Transverse colon (tissue), 4 donors: ENCODE measurements around the gene GRHL1. TPM values are rescaled to one million over a fixed set of nuclear protein-coding genes. Genes with fewer than 3 reads are reported as not detected.

ENCODE experiments used
- DNase-seq: peaks from one replicate; pipeline ENCODE4 v3.0.0-alpha.2; 2019
- H3K27ac ChIP-seq, 4 donors: fragments of 200-600 bp; sonication (generic); 2 replicates each; pipeline ENCODE4 v1.5.1; 2016 to 2018; ENCODE audit warnings: inconsistent platforms in 4 of 4
- H3K27me3 ChIP-seq: fragments of 200-600 bp; sonication (generic); 2 replicates; pipeline ENCODE4 v1.5.1; 2017; ENCODE audit warnings: inconsistent platforms
- H3K36me3 ChIP-seq, 4 donors: fragments of 200-600 bp; sonication (generic); 2 replicates each; pipeline ENCODE4 v1.5.1; 2017 to 2019; ENCODE audit warnings: inconsistent platforms in 4 of 4
- H3K4me1 ChIP-seq, 4 donors: fragments of 200-600 bp; sonication (generic); 2 replicates each; pipeline ENCODE4 v1.5.1; 2017 to 2020; ENCODE audit warnings: inconsistent platforms in 4 of 4
- H3K4me3 ChIP-seq, 4 donors: fragments of 200-600 bp; sonication (generic); 1 replicate in 1 of 4; 2 replicates in 3 of 4; pipeline versions ENCODE4 v1.5.1 to v1.6.1; 2017 to 2019; ENCODE audit warnings: inconsistent platforms in 4 of 4
- H3K9me3 ChIP-seq, 2 donors: fragments of 200-600 bp; sonication (generic); 2 replicates each; pipeline ENCODE4 v1.5.1; 2017 to 2019; ENCODE audit warnings: inconsistent platforms in 2 of 2
- CTCF ChIP-seq, 5 experiments: fragments of 200-600 bp in 3 of 5; fragments of 450-650 bp in 2 of 5; sonication (generic) in 3 of 5; IDR thresholded peaks; 1 replicate in 2 of 5; 2 replicates in 3 of 5; pipeline ENCODE4 v1.5.1; 2016 to 2017; ENCODE audit warnings: antibody characterized with exemption in 5 of 5, inconsistent platforms in 3 of 5, mild to moderate bottlenecking in 2 of 5, moderate library complexity in 1 of 5
- EP300 ChIP-seq: sonication (generic); formaldehyde crosslinking; IDR thresholded peaks from one replicate; pipeline ENCODE4 v1.6.1; 2017; ENCODE audit warnings: antibody characterized with exemption, low read depth
- POLR2A ChIP-seq: fragments of 450-650 bp; IDR thresholded peaks from one replicate; pipeline ENCODE4 v1.6.1; 2016; ENCODE audit warnings: antibody characterized with exemption, mild to moderate bottlenecking, moderate library complexity
- POLR2AphosphoS5 ChIP-seq, 3 donors: sonication (generic); formaldehyde crosslinking; IDR thresholded peaks; one replicate each; pipeline ENCODE4 v1.6.1; 2016; ENCODE audit warnings: antibody characterized with exemption in 3 of 3
- WGBS, 2 donors: methylation state at CpG; one replicate each; pipeline ENCODE4 v1.1.5; 2018; ENCODE audit warnings: low coverage in 1 of 2; 5-methylcytosine and 5-hydroxymethylcytosine counted together
- in situ Hi-C, 4 donors: fragments of 200-750 bp; cut with MboI; loops; one replicate each; pipeline versions ENCODE4 v1.15.0 to v1.15.1; 2017; ENCODE audit warnings: low sequenced_read_pairs in 3 of 4, low pct_ligation_motif_present in 1 of 4, low pct_unique_long_range_greater_than_20kb in 1 of 4
- intact Hi-C: fragments of 100-400 bp; cut with DNase I; formaldehyde crosslinking; loops from one replicate; pipeline ENCODE4 v1.15.1; 2023; ENCODE audit warnings: low total_unique reads
- total RNA-seq, 4 donors: library from RNA; depleted of rRNA; stranded (reverse); fragments of >200 nt; gene quantifications; one replicate each; pipeline ENCODE4 v1.1.0, GENCODE V29; 2016

The GRHL1 gene
- total RNA-seq, 4 donors from 2014 or later: 0.55 to 24.7 (median 1.3) TPM; not detected in 1

DNA sequence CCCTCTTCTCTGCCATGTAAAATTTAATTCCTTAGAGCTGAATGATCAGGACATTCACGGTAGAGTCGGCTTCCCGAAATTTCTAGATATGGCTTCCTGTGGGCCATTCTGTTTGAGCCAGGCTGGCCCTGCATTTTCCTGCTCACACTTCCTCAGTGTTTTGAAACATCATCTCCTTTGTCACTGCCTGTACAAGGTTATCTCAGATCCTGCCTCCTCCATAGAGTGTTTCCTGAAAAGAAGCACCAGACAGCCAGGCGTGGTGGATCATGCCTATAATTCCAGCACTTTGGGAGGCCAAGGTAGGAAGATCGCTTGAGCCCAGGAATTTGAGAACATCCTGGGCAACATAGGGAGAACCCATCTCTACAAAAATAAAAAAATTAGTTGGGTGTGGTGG lies 43.6 kb downstream of the GRHL1 start:
- Histone ChIP-seq H3K27me3 (no peaks in the 10 kb centered on the region), H3K4me1 (peaks cover 0 to 9% (median 0%) of the 10 kb centered on the region in 4 donors), H3K36me3 (no peaks in the 10 kb centered on the region), H3K4me3 (no peak overlapping the region), H3K27ac (no peak overlapping the region), H3K9me3 (no peaks in the 10 kb centered on the region)
- WGBS, 2 donors: 91 to 93% methylated on average over 3 to 5 of the region's 5 CpGs
- TF ChIP-seq POLR2AphosphoS5 (IDR thresholded peaks at IDR 0.05) (no peak), EP300 (no peak), POLR2A (no peak), CTCF (IDR thresholded peaks at IDR 0.05) (no peak)
- in situ Hi-C loops (no loop called here), intact Hi-C loops (no loop called here)
- DNase-seq: no peak

- TF ChIP-seq EP300: no peak
- TF ChIP-seq POLR2AphosphoS5 (IDR thresholded peaks at IDR 0.05): no peak
- TF ChIP-seq CTCF (IDR thresholded peaks at IDR 0.05): no peak
- no peak for TF ChIP-seq POLR2A
- H3K9me3 ChIP-seq: no peaks in the 10 kb centered on the region
- H3K27ac ChIP-seq: no peak overlapping the region
- intact Hi-C loops: no loop called here
- peaks cover 0 to under 1% (median 0%) of the 10 kb centered on the region in 4 donors for H3K4me1 ChIP-seq
- 91 to 92% methylated on average over 2 to 7 of the region's 7 CpGs for WGBS, 2 donors
- H3K36me3 ChIP-seq: no peaks in the 10 kb centered on the region
- no peaks in the 10 kb centered on the region for H3K27me3 ChIP-seq
- in situ Hi-C loops: no loop called here
- no peak overlapping the region for H3K4me3 ChIP-seq
- no peak for DNase-seq
Measured at GRCh38 chr2:9996321-9996720, 44.8 kb downstream of the GRHL1 start.

- intact Hi-C loops: no loop called here
- no peak for TF ChIP-seq POLR2AphosphoS5 (IDR thresholded peaks at IDR 0.05)
- no peak for TF ChIP-seq EP300
- no peak for TF ChIP-seq POLR2A
- TF ChIP-seq CTCF (IDR thresholded peaks at IDR 0.05): no peak
- Histone ChIP-seq H3K9me3 (no peaks in the 10 kb centered on the region), H3K27ac (no peak overlapping the region), H3K4me1 (no peaks in the 10 kb centered on the region), H3K36me3 (no peaks in the 10 kb centered on the region), H3K4me3 (no peak overlapping the region), H3K27me3 (no peaks in the 10 kb centered on the region)
- in situ Hi-C loops: no loop called here
- DNase-seq: no peak
- WGBS, 2 donors: 64 to 76% methylated on average over 4 to 7 of the region's 7 CpGs
Measured at GRCh38 chr2:9997936-9998335, 46.4 kb downstream of the GRHL1 start.

DNA sequence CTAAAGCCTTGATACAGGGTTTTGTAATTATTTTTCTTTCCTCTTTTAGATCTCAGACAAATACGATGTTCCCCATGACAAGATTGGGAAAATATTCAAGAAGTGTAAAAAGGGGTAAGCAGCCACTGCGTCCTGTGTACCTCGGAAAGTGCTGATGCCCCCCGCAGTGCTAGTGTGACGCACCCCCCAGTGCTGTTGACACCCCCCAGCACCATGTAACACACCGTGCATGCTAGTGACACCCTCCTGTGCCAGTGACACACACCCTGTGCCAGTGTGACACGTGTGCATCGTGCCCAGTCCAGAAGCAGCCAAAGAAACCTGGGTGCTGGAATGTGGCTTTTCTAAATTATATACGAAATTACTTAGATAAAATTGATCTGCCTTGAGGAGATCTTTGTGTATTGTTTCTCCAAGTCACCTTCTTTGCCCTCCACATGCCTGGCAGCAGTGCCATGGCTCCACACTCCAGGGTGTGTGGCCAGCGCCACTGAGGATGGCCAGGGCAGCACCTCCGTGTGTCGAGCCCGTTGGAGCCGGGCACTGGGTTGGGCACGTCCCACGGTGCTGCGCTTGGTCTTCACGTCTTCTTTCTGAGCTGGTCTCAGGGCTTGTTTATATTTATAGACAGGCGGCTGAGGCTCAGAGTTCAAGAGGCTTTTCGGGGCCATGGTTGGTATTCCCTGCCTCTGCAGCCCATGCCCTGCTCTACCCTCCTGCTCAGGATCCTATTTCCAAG lies 47.6 kb downstream of the GRHL1 start:
- TF ChIP-seq CTCF (IDR thresholded peaks at IDR 0.05) (no peak), EP300 (no peak), POLR2A (no peak), POLR2AphosphoS5 (IDR thresholded peaks at IDR 0.05) (no peak)
- Histone ChIP-seq H3K4me3 (no peak overlapping the region), H3K4me1 (no peaks in the 10 kb centered on the region), H3K27me3 (no peaks in the 10 kb centered on the region), H3K9me3 (no peaks in the 10 kb centered on the region), H3K36me3 (no peaks in the 10 kb centered on the region), H3K27ac (no peak overlapping the region)
- no peak for DNase-seq
- intact Hi-C loops: no loop called here
- in situ Hi-C loops: no loop called here
- 70 to 88% methylated on average over 3 to 20 of the region's 20 CpGs for WGBS, 2 donors
